OCI-LY3 (cell line): ENCODE data around the gene GAMT.

Source experiments
- EZH2phosphoT487 ChIP-seq: fragments of 200-600 bp; shearing (Covaris generic); IDR thresholded peaks from 2 replicates; pipeline ENCODE4 v1.6.1; 2018; ENCODE audit warnings: antibody characterized with exemption, mixed run types, low read depth
- TF ChIP-seq, protein P1 (sequence below): fragments of 200-600, 300-600 bp; sonication (generic); IDR thresholded peaks from 2 replicates; pipeline ENCODE4 v1.5.1; 2014; ENCODE audit warnings: antibody characterized with exemption, low read length, low read depth

DNA sequence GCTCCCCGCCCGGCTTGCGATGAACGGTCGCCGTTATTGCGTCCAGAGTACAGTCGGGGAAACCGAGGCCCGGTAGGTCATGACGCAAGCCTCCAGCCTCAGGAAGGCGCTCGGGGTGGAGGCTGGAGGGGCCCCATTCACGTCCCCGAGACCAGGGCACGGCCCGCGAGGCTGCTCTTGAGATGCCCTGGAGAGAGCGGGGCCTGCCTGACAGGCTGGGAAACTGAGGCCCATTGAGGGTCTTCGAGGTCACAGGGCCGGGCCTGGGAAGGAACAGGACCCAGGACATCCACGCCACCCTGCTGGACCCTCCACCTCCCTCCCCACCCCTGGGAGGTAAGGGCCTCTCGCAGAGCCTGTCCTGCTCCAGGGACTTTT, 17.3 kb downstream of the GAMT start:
- TF ChIP-seq, protein P1, sequence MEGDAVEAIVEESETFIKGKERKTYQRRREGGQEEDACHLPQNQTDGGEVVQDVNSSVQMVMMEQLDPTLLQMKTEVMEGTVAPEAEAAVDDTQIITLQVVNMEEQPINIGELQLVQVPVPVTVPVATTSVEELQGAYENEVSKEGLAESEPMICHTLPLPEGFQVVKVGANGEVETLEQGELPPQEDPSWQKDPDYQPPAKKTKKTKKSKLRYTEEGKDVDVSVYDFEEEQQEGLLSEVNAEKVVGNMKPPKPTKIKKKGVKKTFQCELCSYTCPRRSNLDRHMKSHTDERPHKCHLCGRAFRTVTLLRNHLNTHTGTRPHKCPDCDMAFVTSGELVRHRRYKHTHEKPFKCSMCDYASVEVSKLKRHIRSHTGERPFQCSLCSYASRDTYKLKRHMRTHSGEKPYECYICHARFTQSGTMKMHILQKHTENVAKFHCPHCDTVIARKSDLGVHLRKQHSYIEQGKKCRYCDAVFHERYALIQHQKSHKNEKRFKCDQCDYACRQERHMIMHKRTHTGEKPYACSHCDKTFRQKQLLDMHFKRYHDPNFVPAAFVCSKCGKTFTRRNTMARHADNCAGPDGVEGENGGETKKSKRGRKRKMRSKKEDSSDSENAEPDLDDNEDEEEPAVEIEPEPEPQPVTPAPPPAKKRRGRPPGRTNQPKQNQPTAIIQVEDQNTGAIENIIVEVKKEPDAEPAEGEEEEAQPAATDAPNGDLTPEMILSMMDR = no peak
- TF ChIP-seq EZH2phosphoT487 = no peak
